Measurements from ENCODE around the gene G6PC1. TPM values are rescaled to one million over a fixed set of nuclear protein-coding genes. Genes with fewer than 3 reads are reported as not detected.

The G6PC1 gene
- total RNA-seq, 1 donor from 2014 or later = not detected

- TF ChIP-seq, protein P1, sequence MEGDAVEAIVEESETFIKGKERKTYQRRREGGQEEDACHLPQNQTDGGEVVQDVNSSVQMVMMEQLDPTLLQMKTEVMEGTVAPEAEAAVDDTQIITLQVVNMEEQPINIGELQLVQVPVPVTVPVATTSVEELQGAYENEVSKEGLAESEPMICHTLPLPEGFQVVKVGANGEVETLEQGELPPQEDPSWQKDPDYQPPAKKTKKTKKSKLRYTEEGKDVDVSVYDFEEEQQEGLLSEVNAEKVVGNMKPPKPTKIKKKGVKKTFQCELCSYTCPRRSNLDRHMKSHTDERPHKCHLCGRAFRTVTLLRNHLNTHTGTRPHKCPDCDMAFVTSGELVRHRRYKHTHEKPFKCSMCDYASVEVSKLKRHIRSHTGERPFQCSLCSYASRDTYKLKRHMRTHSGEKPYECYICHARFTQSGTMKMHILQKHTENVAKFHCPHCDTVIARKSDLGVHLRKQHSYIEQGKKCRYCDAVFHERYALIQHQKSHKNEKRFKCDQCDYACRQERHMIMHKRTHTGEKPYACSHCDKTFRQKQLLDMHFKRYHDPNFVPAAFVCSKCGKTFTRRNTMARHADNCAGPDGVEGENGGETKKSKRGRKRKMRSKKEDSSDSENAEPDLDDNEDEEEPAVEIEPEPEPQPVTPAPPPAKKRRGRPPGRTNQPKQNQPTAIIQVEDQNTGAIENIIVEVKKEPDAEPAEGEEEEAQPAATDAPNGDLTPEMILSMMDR (IDR thresholded peaks at IDR 0.05) = no peak
- no peaks in the 10 kb centered on the region for H3K27me3 Mint-ChIP-seq (ENCODE audit: low read depth)
Observed at GRCh38 chr17:42950044-42950783, 49.6 kb downstream of the G6PC1 start.

More at GRCh38 chr17:42950044-42950783, 49.6 kb downstream of the G6PC1 start:
- DNase-seq (ENCODE audit: low spot score) = no peak
- Mint-ChIP-seq H3K9me3 (ENCODE audit: low read depth) (no peaks in the 10 kb centered on the region), H3K4me3 (ENCODE audit: unreplicated experiment) (no peak overlapping the region), H3K36me3 (ENCODE audit: low read depth) (peaks cover 28% of the 10 kb centered on the region), H3K4me1 (ENCODE audit: low read depth) (peaks cover 8% of the 10 kb centered on the region), H3K27ac (ENCODE audit: unreplicated experiment) (no peak overlapping the region)

Other genes starting within 250 kb of the G6PC1 start
- gene TUBG2, start 241.5 kb upstream of the G6PC1 start, total RNA-seq = 26.2 to 36.5 TPM (median 29.2 TPM) in 3 replicates
- 23.7 to 41.5 TPM (median 38.7 TPM) in 3 replicates for gene PLEKHH3, start 223.8 kb upstream of the G6PC1 start, total RNA-seq
- gene CCR10, start 219.0 kb upstream of the G6PC1 start, total RNA-seq = 1.2 to 1.8 TPM (median 1.6 TPM) in 3 replicates
- gene CNTNAP1, start 218.3 kb upstream of the G6PC1 start, total RNA-seq = 22.8 to 43.6 TPM (median 42.1 TPM) in 3 replicates
- gene EZH1, start 155.8 kb upstream of the G6PC1 start, total RNA-seq = 22.2 to 25.6 TPM (median 22.4 TPM) in 3 replicates
- 0.63 to 4.9 TPM (median 3.9 TPM) in 3 replicates for gene RAMP2, start 139.6 kb upstream of the G6PC1 start, total RNA-seq
- 52.5 to 63.9 TPM (median 55.1 TPM) in 3 replicates for gene VPS25, start 127.3 kb upstream of the G6PC1 start, total RNA-seq
- 0.26 to 0.32 TPM in 2 of 3 replicates, not detected in the other for gene WNK4, start 120.2 kb upstream of the G6PC1 start, total RNA-seq
- 38.7 to 49.1 TPM (median 39.5 TPM) in 3 replicates for gene COA3, start 102.1 kb upstream of the G6PC1 start, total RNA-seq
- gene CNTD1, start 101.9 kb upstream of the G6PC1 start, total RNA-seq = 0.60 TPM in 1 of 3 replicates, not detected in the others
- 55.3 to 71.6 TPM (median 60.5 TPM) in 3 replicates for gene BECN1, start 76.5 kb upstream of the G6PC1 start, total RNA-seq
- 99.7 to 117 TPM (median 111 TPM) in 3 replicates for gene PSME3, start 67.4 kb upstream of the G6PC1 start, total RNA-seq
- gene AOC2, start 56.2 kb upstream of the G6PC1 start, total RNA-seq = 1.4 to 2.2 TPM (median 1.4 TPM) in 3 replicates
- gene AOC3, start 49.6 kb upstream of the G6PC1 start, total RNA-seq = 0.53 to 17.4 TPM (median 15.5 TPM) in 3 replicates
- gene AARSD1, start 63.7 kb downstream of the G6PC1 start, total RNA-seq = 39.1 to 44.4 TPM (median 44.0 TPM) in 3 replicates
- gene PTGES3L, start 79.3 kb downstream of the G6PC1 start, total RNA-seq = 1.2 to 5.7 TPM (median 3.9 TPM) in 3 replicates
- gene RUNDC1, start 79.8 kb downstream of the G6PC1 start, total RNA-seq = 11.2 to 13.1 TPM (median 11.3 TPM) in 3 replicates
- 738 to 860 TPM (median 747 TPM) in 3 replicates for gene RPL27, start 97.6 kb downstream of the G6PC1 start, total RNA-seq
- 9.0 to 20.9 TPM (median 12.8 TPM) in 3 replicates for gene IFI35, start 106.0 kb downstream of the G6PC1 start, total RNA-seq
- 290 to 589 TPM (median 567 TPM) in 3 replicates for gene VAT1, start 121.6 kb downstream of the G6PC1 start, total RNA-seq
- gene RND2, start 124.4 kb downstream of the G6PC1 start, total RNA-seq = 0.73 to 1.5 TPM (median 1.1 TPM) in 3 replicates
- gene BRCA1, start 224.6 kb downstream of the G6PC1 start, total RNA-seq = 4.3 to 13.5 TPM (median 4.8 TPM) in 3 replicates